ENCODE measurements around the gene POP7.
"Not testable (repeated sequence)": the region's sequence is repeated elsewhere in the genome, so short reads cannot be mapped to it uniquely, and the experiment has no call there.

POP7 gene

GRCh38 chr7:100705753-100706671, at the start of gene POP7:
POP7 (plus strand) TSS chr7:100706121; CDS start chr7:100706831, 710 bp downstream.
- peak; percentile 95 for DNase-seq

- not testable (repeated sequence) for DNase-seq
These were observed 43.6 kb upstream of the POP7 start for GRCh38 chr7:100662194-100662776.

- DNase-seq, result no peak
These were observed 40.7 kb upstream of the POP7 start for GRCh38 chr7:100665168-100665726.

- no peak for DNase-seq
These were observed 38.4 kb upstream of the POP7 start for GRCh38 chr7:100667331-100668068.

- DNase-seq, result no peak
These were observed 37.9 kb upstream of the POP7 start for GRCh38 chr7:100668069-100668449.

- not testable (repeated sequence) for DNase-seq
These were observed 36.8 kb upstream of the POP7 start for GRCh38 chr7:100669106-100669505.

- DNase-seq, result no peak
These were observed 35.8 kb upstream of the POP7 start for GRCh38 chr7:100670074-100670473.

GRCh38 chr7:100671353-100672327, 34.3 kb upstream of the POP7 start:
- no peak for DNase-seq

GRCh38 chr7:100673302-100673941, 32.5 kb upstream of the POP7 start, which contains the start of gene GNB2:
GNB2 (plus strand) TSS chr7:100673740; CDS start chr7:100676266, 2,526 bp downstream.
- peak; percentile 97 for DNase-seq

GRCh38 chr7:100673942-100674410, 31.9 kb upstream of the POP7 start:
- no peak for DNase-seq

- DNase-seq, result no peak
These were observed 31.4 kb upstream of the POP7 start for GRCh38 chr7:100674411-100675104.

- peak; percentile 52 for DNase-seq
These were observed 30.8 kb upstream of the POP7 start for GRCh38 chr7:100675105-100675451.

- peak; percentile 43 for DNase-seq
These were observed 30.2 kb upstream of the POP7 start for GRCh38 chr7:100675581-100676350.

GRCh38 chr7:100676501-100677306, 29.2 kb upstream of the POP7 start:
- no peak for DNase-seq

- no peak for DNase-seq
These were observed 28.3 kb upstream of the POP7 start for GRCh38 chr7:100677308-100678267.

- DNase-seq, result no peak
These were observed 27.5 kb upstream of the POP7 start for GRCh38 chr7:100678291-100678984.
